GM21390 (cell line): ENCODE data around the gene TTBK2.

ENCODE experiments used
- ATAC-seq: cut with Tn5 transposase; IDR thresholded peaks from one replicate; pipeline ENCODE4 v1.9.1; 2021; ENCODE audit not compliant: unreplicated experiment

TTBK2 gene

DNA sequence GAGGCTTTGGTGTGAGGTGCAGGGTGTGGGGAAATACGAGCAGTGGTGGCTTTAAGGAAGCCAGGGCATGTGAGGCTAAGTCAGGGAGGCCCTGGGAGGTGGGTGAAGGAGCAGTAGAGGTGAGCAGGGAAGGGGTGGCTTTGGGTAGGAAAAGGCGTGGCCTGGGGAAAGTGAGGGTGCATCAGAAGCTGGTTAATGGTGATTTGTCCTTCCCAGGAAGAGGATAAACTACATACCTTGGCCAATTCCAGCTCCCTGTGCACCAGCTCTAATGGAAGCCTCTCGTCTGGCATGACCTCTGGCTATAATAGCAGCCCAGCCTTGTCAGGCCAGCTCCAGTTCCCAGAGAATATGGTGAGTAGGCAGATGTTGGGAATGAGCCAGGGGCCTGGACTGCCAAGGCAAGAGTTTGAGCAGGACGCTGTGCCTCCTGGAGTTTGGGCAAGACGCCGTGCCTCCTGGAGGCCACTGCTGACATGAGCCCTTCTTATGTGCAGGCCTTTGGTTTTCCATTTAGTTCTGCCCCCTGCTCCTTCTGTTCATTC, 225.0 kb downstream of the TTBK2 start:
- ATAC-seq = no peak

DNA sequence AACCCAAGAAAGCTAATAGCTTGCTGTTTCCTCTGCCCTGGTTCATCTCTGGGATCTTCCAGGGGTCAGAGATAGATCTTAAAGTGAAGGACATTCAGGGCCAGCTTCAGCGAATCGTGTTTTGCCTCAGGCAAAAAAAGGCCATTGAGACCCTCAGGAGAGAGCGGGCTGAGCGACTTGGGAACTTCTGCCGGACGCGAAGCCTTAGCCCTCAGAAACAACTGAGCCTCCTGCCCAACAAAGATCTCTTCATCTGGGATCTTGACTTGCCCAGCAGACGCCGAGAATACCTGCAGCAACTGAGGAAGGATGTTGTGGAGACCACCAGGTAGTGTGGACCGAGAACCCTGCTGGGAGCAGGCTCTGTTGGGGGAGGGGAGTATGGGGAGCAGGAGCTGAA, 226.2 kb downstream of the TTBK2 start:
- no peak for ATAC-seq

DNA sequence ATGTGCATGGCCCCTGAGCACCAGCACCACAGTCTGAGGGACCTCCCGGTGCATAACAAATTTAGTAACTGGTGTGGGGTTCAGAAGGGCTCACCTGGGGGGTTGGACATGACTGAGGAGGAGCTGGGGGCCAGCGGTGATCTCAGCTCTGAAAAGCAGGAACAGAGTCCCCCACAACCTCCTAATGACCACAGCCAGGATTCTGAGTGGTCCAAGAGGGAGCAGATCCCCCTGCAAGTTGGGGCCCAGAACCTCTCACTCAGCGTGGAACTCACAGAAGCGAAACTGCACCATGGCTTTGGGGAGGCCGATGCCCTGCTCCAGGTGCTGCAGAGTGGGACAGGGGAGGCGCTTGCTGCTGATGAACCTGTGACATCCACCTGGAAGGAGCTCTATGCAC, 226.6 kb downstream of the TTBK2 start:
- no peak for ATAC-seq

DNA sequence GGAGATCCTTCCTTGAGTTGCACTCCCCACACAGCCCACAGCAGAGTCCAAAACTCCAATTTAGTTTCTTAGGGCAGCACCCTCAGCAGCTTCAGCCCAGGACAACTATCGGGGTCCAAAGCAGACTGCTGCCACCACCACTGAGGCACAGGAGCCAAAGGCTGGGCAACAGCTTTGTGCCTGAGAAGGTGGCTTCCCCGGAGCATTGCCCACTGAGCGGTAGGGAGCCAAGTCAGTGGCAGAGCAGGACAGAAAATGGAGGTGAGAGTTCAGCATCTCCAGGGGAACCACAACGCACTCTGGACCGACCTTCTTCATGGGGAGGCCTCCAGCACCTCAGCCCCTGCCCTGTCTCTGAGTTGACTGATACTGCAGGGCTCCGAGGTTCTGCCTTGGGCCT, 227.1 kb downstream of the TTBK2 start:
- no peak for ATAC-seq

DNA sequence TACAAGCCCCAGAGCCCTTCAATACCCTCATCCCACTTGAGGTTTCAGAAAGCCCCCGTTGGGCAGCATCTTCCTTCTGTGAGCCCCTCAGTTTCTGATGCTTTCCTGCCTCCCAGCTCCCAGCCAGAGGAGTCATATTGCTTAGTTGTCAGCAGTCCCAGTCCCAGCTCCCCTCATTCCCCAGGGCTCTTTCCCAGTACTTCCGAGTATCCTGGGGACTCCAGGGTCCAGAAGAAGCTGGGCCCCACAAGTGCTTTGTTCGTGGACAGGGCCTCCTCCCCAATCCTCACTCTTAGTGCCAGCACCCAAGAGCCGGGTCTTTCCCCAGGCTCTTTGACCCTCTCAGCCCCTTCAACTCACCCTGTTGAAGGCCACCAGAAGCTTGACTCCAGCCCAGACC, 227.6 kb downstream of the TTBK2 start:
- no peak for ATAC-seq

DNA sequence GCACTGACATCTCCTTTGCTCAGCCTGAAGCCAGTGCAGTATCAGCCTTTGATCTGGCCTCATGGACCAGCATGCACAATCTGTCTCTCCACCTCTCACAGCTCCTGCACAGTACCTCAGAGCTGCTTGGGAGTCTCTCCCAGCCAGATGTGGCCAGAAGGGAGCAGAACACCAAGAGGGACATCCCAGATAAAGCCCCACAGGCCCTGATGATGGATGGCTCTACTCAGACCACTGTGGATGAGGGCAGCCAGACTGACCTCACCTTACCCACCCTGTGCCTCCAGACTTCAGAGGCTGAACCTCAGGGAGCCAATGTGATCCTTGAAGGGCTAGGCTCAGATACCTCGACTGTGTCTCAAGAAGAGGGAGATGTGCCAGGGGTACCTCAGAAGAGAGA, 228.0 kb downstream of the TTBK2 start:
- no peak for ATAC-seq

DNA sequence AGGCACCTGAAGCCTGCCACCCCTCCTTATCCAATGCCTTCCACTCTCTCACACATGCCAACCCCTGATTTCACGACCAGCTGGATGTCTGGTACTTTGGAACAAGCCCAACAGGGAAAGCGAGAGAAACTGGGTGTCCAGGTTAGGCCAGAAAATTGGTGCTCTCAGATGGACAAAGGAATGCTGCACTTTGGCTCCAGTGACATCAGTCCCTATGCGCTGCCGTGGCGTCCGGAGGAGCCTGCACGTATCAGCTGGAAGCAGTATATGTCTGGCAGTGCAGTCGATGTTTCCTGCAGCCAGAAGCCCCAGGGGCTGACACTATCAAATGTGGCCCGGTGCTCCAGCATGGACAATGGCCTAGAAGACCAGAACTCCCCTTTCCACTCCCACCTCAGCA, 228.8 kb downstream of the TTBK2 start:
- no peak for ATAC-seq

DNA sequence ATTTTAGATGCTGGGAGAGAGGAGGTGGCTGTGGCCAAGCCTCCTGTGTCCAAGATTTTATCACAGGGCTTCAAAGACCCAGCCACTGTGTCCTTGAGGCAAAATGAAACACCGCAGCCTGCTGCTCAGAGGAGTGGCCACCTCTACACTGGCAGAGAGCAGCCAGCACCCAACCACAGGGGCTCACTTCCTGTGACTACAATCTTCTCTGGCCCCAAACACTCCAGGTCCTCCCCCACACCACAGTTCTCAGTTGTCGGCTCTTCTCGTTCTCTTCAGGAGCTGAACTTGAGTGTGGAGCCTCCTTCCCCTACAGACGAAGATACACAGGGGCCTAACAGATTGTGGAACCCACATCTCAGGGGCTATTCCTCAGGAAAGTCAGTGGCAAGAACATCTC, 229.3 kb downstream of the TTBK2 start:
- ATAC-seq = no peak
